HG02623 (cell line): ENCODE measurements around the gene ZNF80.

Experiments
- ATAC-seq: cut with Tn5 transposase; IDR thresholded peaks from one replicate; pipeline ENCODE4 v1.9.1; 2021; ENCODE audit warnings: moderate library complexity; ENCODE audit not compliant: unreplicated experiment

Gene ZNF80

GRCh38 chr3:114221165-114221880 is 16.1 kb downstream of the ZNF80 start:
- ATAC-seq: no peak

DNA sequence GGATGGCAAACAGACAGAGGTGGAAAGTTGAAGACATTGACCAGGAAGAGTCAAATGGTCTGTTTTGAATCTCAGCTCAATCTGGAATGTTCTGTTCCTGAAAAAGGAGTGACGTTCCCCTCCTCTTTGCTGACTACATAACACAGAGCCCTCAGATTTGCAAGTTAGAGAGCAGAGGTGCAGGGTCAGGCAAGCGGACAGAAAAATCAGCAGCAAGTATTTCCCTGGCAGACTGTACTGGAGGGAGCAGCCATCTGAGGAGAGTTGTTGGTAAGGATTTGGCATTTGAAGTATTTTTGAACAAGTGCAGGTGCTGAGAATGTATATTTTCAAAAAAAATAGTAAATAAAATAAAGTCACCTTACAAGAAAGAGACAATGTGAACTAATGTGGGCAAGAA is 17.6 kb downstream of the ZNF80 start:
- no peak for ATAC-seq

DNA sequence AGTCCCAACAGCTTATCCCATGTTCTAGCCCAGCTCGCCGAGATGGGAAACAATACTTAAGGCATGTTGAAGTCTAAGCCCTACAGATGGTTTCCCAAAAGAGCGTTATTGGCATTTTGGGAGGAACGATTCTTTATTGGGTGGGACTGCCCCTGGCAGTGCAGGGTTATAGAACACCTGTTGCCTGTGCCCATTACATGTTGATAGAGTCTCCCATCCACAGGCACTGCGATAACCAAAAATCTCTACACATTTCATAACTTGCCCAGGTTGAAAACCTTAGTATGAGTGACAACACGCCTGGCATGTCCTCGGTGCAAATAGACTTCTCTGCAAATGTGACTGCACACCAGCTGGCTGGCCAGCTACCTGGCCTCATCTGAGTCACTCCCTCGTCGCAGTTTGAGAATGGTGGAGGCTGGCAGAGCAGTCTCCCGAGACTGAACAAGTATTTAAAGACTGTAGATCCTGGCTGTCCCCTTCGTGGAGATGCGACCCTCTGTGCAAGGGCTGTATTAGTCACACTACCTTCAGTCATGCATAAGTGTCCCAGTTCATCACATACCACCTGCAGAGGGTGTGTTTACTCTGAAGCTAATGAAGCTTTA is 18.7 kb downstream of the ZNF80 start:
- ATAC-seq: no peak

GRCh38 chr3:114218006-114218405 is 19.4 kb downstream of the ZNF80 start:
- no peak for ATAC-seq

GRCh38 chr3:114217266-114217665 is 20.1 kb downstream of the ZNF80 start:
- no peak for ATAC-seq

GRCh38 chr3:114216186-114216970 is 21.0 kb downstream of the ZNF80 start:
- ATAC-seq: no peak

DNA sequence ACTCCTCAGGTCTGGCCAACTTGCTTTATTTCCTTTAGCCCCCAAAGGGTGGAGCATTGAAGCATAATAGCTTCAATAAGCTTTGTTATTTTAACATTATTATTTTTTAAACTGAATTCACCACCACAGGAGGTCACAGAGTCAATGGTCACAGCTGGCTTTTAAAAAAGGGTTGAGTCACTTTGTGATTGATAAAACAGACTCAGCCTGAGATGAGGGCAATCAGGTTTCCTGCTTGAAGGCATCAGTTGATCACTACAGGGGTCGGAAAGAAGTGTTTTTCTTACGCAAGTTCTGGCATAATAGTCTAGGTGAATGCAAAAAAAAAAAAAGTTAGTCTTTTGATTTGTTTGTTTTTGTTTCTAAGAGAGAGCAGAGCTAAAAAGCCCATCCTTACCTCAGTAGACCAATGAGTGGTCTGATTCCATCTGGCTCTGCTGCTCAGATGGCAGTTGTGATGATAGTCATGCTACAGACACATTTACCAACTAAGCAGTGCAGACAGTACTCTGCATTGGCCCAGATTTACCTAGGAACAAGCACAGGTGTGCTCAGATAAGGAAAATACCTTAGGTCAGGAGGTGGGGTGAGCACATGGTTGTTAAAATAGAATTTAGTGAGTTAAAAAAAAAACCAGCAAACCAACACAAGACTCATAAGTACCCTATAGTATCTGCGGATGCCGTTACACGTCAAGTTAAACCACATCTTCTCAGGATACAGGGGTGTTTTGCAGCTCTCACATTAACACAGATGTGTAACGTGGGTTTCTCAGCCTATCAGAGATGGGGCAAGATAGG is 22.6 kb downstream of the ZNF80 start:
- ATAC-seq: no peak

GRCh38 chr3:114213627-114214541 is 23.5 kb downstream of the ZNF80 start:
- ATAC-seq: peak; percentile 87

DNA sequence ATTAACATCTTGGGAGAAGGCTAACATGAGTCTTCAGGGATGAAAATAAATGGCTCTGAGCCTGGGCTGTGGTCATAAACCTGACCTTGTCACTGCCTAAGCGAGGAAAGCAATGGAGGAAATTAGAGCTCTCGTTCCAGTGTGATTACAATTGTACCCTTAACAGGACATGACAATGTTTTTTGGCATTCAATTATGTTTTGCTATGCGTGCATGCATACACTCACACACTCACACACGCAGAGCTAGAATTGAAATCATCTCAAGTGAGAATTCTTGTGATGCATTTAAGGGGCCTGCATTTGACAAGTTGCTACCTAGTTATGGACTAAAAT is 24.1 kb downstream of the ZNF80 start:
- peak; percentile 2 for ATAC-seq

DNA sequence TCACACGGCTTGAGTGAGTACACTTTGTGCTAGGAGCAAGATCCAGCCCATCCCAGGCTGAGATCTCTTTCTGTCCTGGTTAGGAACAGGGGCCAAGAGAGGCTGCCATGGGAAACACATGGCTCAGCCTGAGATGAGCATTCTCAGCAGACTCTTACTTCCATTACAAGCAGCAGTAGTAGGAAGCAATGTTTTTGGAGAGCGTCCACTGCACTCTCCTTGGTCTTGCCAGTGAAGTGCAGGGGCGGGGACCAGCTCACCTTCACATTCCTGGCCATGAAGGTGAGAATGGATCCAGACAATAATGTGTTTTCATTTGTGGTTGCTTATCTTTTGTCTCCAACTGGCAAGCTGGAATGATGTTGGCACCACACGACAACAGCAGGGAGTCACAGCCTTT is 24.7 kb downstream of the ZNF80 start:
- ATAC-seq: no peak

- peak; percentile 75 for ATAC-seq
These were observed 29.6 kb downstream of the ZNF80 start for GRCh38 chr3:114207768-114208167.

- ATAC-seq: no peak
These were observed 31.0 kb downstream of the ZNF80 start for GRCh38 chr3:114206342-114206741.

- ATAC-seq: no peak
These were observed 31.8 kb downstream of the ZNF80 start for GRCh38 chr3:114205541-114205940.

- no peak for ATAC-seq
These were observed 42.6 kb downstream of the ZNF80 start for GRCh38 chr3:114194750-114195149.

DNA sequence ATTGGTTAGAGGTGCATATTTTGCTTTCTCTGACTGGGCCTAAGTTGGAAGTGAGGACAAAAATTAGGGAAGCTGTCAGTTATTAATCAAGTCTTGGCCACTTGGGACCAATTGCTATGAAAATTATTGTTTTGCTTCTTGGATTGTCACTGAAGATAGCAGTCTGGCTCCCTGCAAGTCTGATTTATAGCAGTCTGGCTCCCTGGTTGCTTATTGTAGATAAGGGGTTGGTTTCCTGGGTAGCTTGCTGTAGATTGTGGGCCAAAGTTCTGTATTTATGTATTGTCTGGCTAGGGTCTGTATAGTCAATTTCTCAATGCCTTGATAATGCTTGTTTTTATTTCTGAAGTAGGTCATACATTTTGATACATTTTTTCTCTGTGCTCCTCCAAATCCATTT is 45.2 kb downstream of the ZNF80 start:
- no peak for ATAC-seq

- ATAC-seq: no peak
These were observed 50.9 kb downstream of the ZNF80 start for GRCh38 chr3:114186501-114186900.
